ENCODE results near the gene DRAP1.
A peak's percentile ranks its signal among the peaks of the same experiment; 100 is the strongest.

The DRAP1 gene

GRCh38 chr11:65919141-65919572, at the start of gene DRAP1:
DRAP1 (plus strand) TSS chr11:65919426; CDS start chr11:65919502, 76 bp downstream.
- TF ChIP-seq CTCF (conservative IDR thresholded peaks at IDR 0.05): no peak
- TF ChIP-seq ZFX (IDR thresholded peaks at IDR 0.05): no peak
- peak within 1 kb of the TSS; percentile 94 for H3K27ac ChIP-seq

GRCh38 chr11:65869643-65870306, 49.5 kb upstream of the DRAP1 start:
- no peak for TF ChIP-seq ZFX (IDR thresholded peaks at IDR 0.05)
- TF ChIP-seq CTCF (conservative IDR thresholded peaks at IDR 0.05): no peak
- no peak overlapping the region for H3K27ac ChIP-seq

GRCh38 chr11:65870307-65870658, 48.9 kb upstream of the DRAP1 start:
- H3K27ac ChIP-seq: no peak overlapping the region
- TF ChIP-seq CTCF (conservative IDR thresholded peaks at IDR 0.05) (no peak), ZFX (IDR thresholded peaks at IDR 0.05) (no peak)

- H3K27ac ChIP-seq: no peak overlapping the region
- TF ChIP-seq CTCF (conservative IDR thresholded peaks at IDR 0.05): no peak
- no peak for TF ChIP-seq ZFX (IDR thresholded peaks at IDR 0.05)
Measured at GRCh38 chr11:65870706-65871681, 48.2 kb upstream of the DRAP1 start.

- no peak overlapping the region for H3K27ac ChIP-seq
- TF ChIP-seq ZFX (IDR thresholded peaks at IDR 0.05): no peak
- no peak for TF ChIP-seq CTCF (conservative IDR thresholded peaks at IDR 0.05)
Measured at GRCh38 chr11:65871811-65872548, 47.2 kb upstream of the DRAP1 start.

GRCh38 chr11:65872586-65873317, 46.5 kb upstream of the DRAP1 start, which contains the start of gene EFEMP2:
EFEMP2 (minus strand) TSS chr11:65872800; CDS start chr11:65872354, 446 bp downstream.
- peak within 1 kb of the TSS; percentile 39 for H3K27ac ChIP-seq

More at GRCh38 chr11:65872586-65873317, 46.5 kb upstream of the DRAP1 start, which contains the start of gene EFEMP2:
- no peak for TF ChIP-seq ZFX (IDR thresholded peaks at IDR 0.05)
- no peak for TF ChIP-seq CTCF (conservative IDR thresholded peaks at IDR 0.05)

Measured in C4-2B (cell line).